SJSA1 (cell line): ENCODE results near the gene PAQR4. TPM values are rescaled to one million over a fixed set of nuclear protein-coding genes. Genes with fewer than 3 reads are reported as not detected.
"Not testable (repeated sequence)": the region's sequence is repeated elsewhere in the genome, so short reads cannot be mapped to it uniquely, and the experiment has no call there.

Source experiments
- DNase-seq, 2 experiments: peaks; one replicate each; pipeline ENCODE4 v3.0.0-alpha.2; 2015 to 2020; ENCODE audit warnings: low spot score in 2 of 2, low read depth in 1 of 2
- H3K27ac ChIP-seq: fragments of 250-450 bp; sonication (Bioruptor Pico); 2 replicates; pipeline ENCODE4 v1.5.1; 2020; ENCODE audit warnings: mild to moderate bottlenecking, moderate library complexity
- H3K27me3 ChIP-seq: fragments of 250-450 bp; sonication (Bioruptor Pico); replicated peaks from 2 replicates; pipeline ENCODE4 v1.5.1; 2020; ENCODE audit warnings: mild to moderate bottlenecking, moderate library complexity
- H3K36me3 ChIP-seq: fragments of 250-450 bp; sonication (Bioruptor Pico); 2 replicates; pipeline ENCODE4 v1.5.1; 2020; ENCODE audit warnings: mild to moderate bottlenecking
- H3K4me1 ChIP-seq: fragments of 250-450 bp; sonication (Bioruptor Pico); replicated peaks from 2 replicates; pipeline ENCODE4 v1.6.1; 2021; ENCODE audit warnings: mild to moderate bottlenecking
- H3K4me3 ChIP-seq: fragments of 250-450 bp; sonication (Bioruptor Pico); 2 replicates; pipeline ENCODE4 v1.5.1; 2020; ENCODE audit warnings: mild to moderate bottlenecking
- H3K9me3 ChIP-seq: fragments of 250-450 bp; sonication (Bioruptor Pico); replicated peaks from 2 replicates; pipeline ENCODE4 v1.5.1; 2020; ENCODE audit warnings: mild to moderate bottlenecking
- total RNA-seq: library from RNA; depleted of rRNA; stranded (reverse); fragments of >200 nt; shearing (Covaris generic); gene quantifications from 2 replicates; pipeline ENCODE4 v1.2.3, GENCODE V29; 2014; rRNA removed

PAQR4 gene
- 29.9 and 44.0 TPM in 2 replicates for total RNA-seq

GRCh38 chr16:2968738-2969544 lies at the start of gene PAQR4:
TSS of gene PAQR4 (plus strand) at chr16:2969348. CDS start at chr16:2969675, 327 bp downstream.
- Histone ChIP-seq H3K27me3 (peaks cover 16% of the 10 kb centered on the region), H3K9me3 (no peaks in the 10 kb centered on the region; the same call in 1 of the 2 replicates), H3K27ac (peak within 1 kb of the TSS; percentile 18), H3K36me3 (peaks cover 44% of the 10 kb centered on the region), H3K4me3 (peak within 1 kb of the TSS; percentile 86), H3K4me1 (peaks cover 37% of the 10 kb centered on the region)
- peak; percentile 88 to 96 for DNase-seq

- Histone ChIP-seq H3K4me1 (peaks cover 14% of the 10 kb centered on the region), H3K9me3 (no peaks in the 10 kb centered on the region), H3K4me3 (no peak overlapping the region), H3K27me3 (no peaks in the 10 kb centered on the region), H3K27ac (no peak overlapping the region), H3K36me3 (peaks cover 7% of the 10 kb centered on the region; the same call in 1 of the 2 replicates)
- DNase-seq, result peak in 1 of 2 experiments; percentile 68
Observed at GRCh38 chr16:2919511-2920255, 49.5 kb upstream of the PAQR4 start.

- Histone ChIP-seq H3K36me3 (no peaks in the 10 kb centered on the region), H3K4me3 (no peak overlapping the region), H3K27me3 (no peaks in the 10 kb centered on the region), H3K27ac (no peak overlapping the region), H3K9me3 (no peaks in the 10 kb centered on the region), H3K4me1 (peaks cover 13% of the 10 kb centered on the region)
- DNase-seq, result no peak
Observed at GRCh38 chr16:2923481-2923880, 45.7 kb upstream of the PAQR4 start.

DNA sequence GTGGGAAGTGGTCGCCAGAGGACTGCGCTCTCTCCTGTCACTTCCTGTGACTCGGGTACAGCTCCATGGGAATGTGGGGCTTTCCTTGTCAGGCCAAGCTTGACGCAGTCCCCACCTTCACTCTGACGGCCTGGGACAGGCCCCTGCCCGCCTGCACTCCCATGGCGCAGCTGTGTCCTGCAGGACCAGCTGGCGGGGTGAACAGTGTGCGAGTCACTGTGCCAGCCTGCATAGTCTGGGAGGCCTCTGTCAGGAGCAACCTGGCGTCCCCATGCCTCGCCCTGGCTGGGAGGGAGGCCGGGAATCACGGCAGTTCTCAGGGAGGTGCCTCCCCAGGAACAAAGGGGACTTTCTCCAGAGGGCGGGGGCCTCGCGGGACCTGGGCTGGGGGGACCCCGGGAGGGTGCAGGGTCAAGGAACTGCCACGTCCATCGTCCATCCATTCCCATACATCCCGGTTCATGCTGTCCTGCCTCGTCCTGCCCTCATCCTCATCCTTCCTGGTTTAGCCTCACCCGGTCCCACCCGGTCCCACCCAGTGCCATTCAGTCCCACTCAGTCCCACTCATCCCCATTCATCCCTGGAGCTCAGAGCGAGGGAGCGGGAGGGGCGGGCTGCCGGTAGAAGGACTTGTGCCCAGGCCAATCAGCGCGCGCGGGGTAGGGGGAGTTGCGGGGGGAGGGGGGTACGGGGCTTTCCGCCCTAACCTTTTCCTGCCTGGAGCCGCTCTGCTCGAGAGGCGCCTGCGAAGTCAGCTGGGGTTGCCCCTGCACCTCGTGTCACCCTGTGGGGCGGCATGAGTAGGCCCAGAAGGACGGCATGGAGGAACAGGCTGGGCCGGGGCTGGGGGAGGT lies 44.0 kb upstream of the PAQR4 start:
- H3K27me3 ChIP-seq, result no peaks in the 10 kb centered on the region
- no peaks in the 10 kb centered on the region for H3K9me3 ChIP-seq
- H3K4me3 ChIP-seq, result no peak overlapping the region
- H3K4me1 ChIP-seq, result peaks cover 6% of the 10 kb centered on the region
- no peak for DNase-seq
- 0 out of 2 replicates have a peak, but pooled peaks cover 4% of the 10 kb centered on the region for H3K36me3 ChIP-seq
- no peak overlapping the region for H3K27ac ChIP-seq

DNA sequence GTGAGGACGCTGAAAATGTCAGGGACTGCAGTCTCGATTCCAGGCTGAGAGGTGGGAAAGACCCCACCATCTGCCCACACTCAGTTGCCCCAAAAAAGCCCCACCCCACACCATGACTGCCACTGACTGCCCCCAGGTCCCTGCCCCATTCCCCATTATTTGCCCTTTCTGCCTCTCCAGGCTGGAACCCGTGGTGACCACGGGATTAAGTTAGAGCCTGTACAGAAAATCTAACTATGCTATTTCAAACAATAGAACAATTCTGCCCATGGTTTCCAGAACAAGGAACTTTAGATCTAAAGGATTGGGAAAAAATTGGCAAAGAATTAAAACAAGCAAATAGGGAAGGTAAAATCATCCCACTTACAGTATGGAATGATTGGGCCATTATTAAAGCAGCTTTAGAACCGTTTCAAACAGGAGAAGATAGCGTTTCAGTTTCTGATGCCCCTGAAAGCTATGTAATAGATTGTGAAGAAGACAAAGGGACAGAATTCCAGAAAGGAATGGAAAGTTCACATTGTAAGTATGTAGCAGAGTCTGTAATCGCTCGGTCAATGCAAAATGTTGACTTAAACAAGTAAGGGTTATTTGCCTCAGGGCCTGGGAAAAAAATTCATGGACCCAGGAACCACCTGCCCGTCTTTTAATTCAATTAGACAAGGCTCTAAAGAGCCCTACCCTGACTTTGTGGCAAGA lies 43.0 kb upstream of the PAQR4 start:
- Histone ChIP-seq H3K4me3 (no peak overlapping the region), H3K9me3 (no peaks in the 10 kb centered on the region), H3K36me3 (0 out of 2 replicates have a peak, but pooled peaks cover 6% of the 10 kb centered on the region), H3K27ac (no peak overlapping the region), H3K27me3 (no peaks in the 10 kb centered on the region), H3K4me1 (peaks cover 5% of the 10 kb centered on the region; the same call in 1 of the 2 replicates)
- DNase-seq, result no peak

- Histone ChIP-seq H3K36me3 (0 out of 2 replicates have a peak, but pooled peaks cover 6% of the 10 kb centered on the region), H3K4me3 (no peak overlapping the region), H3K4me1 (peaks cover 5% of the 10 kb centered on the region; the same call in 1 of the 2 replicates), H3K9me3 (no peaks in the 10 kb centered on the region), H3K27ac (no peak overlapping the region), H3K27me3 (no peaks in the 10 kb centered on the region)
- DNase-seq, result no peak
Observed at GRCh38 chr16:2926650-2926999, 42.5 kb upstream of the PAQR4 start.

DNA sequence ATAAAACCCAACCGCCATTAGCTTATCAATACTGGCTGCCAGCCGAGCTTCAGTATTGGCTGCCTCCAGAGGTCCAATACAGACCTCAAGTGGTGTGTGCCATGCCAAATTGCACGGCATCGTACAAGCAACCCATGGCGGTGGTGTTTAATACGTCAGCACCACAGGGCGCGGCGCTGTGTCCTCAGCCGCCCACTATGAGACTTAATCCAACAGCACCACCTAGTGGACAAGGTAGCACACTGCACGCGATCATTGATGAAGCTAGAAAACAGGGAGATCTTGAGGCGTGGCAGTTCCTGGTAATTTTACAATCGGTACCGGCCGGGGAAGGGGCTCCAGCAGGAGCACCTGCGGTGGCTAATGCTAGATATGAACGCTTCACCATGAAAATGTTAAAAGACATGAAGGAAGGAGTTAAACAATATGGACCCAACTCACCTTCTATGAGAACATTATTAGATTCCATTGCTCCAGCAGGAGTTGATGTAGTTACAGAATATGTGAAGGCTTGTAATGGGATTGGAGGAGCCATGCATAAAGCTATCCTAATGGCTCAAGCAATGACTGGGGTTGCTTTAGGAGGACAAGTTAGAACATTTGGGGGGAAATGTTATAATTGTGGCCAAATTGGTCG lies 42.0 kb upstream of the PAQR4 start:
- H3K27ac ChIP-seq, result no peak overlapping the region
- H3K36me3 ChIP-seq, result 0 out of 2 replicates have a peak, but pooled peaks cover 6% of the 10 kb centered on the region
- no peaks in the 10 kb centered on the region for H3K27me3 ChIP-seq
- H3K9me3 ChIP-seq, result no peaks in the 10 kb centered on the region
- H3K4me3 ChIP-seq, result no peak overlapping the region
- H3K4me1 ChIP-seq, result peaks cover 5% of the 10 kb centered on the region; the same call in 1 of the 2 replicates
- peak; percentile 83 to 86 for DNase-seq

DNA sequence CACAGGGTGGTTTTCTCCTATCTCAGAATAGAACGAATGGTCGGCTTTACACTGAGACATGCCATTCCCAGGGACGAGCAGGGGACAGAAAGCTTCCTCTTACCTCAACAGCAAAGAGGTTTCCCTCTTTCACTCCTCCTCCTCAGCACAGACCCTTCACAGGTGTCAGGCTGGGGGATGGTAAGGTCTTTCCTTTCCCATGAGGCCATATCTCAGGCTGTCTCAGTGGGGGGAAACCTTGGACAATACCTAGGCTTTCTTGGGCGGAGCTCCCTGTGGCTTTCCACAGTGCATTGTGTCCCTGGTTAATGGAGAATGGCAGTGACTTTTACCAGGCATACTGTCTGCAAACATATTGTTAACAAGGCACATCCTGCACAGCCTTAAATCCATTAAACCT lies 41.0 kb upstream of the PAQR4 start:
- H3K27ac ChIP-seq, DNase-seq, H3K27me3 ChIP-seq, H3K9me3 ChIP-seq, H3K4me3 ChIP-seq, H3K4me1 ChIP-seq, H3K36me3 ChIP-seq: not testable (repeated sequence)

GRCh38 chr16:2928796-2929195 lies 40.4 kb upstream of the PAQR4 start:
- no peak overlapping the region for H3K4me3 ChIP-seq
- H3K9me3 ChIP-seq, result no peaks in the 10 kb centered on the region
- H3K27ac ChIP-seq, result no peak overlapping the region
- H3K36me3 ChIP-seq, result 0 out of 2 replicates have a peak, but pooled peaks cover 6% of the 10 kb centered on the region
- no peak for DNase-seq
- no peaks in the 10 kb centered on the region for H3K27me3 ChIP-seq
- H3K4me1 ChIP-seq, result peaks cover 5% of the 10 kb centered on the region; the same call in 1 of the 2 replicates

- Histone ChIP-seq H3K27me3 (no peaks in the 10 kb centered on the region), H3K27ac (no peak overlapping the region), H3K4me1 (peaks cover 5% of the 10 kb centered on the region; the same call in 1 of the 2 replicates), H3K36me3 (peaks cover 6% of the 10 kb centered on the region; the same call in 1 of the 2 replicates), H3K9me3 (no peaks in the 10 kb centered on the region), H3K4me3 (no peak overlapping the region)
- DNase-seq, result no peak
Observed at GRCh38 chr16:2929693-2930092, 39.5 kb upstream of the PAQR4 start.

GRCh38 chr16:2930236-2930635 lies 38.9 kb upstream of the PAQR4 start:
- Histone ChIP-seq H3K27me3 (no peaks in the 10 kb centered on the region), H3K4me3 (no peak overlapping the region), H3K9me3 (no peaks in the 10 kb centered on the region), H3K27ac (no peak overlapping the region), H3K36me3 (peaks cover 6% of the 10 kb centered on the region; the same call in 1 of the 2 replicates), H3K4me1 (peaks cover 5% of the 10 kb centered on the region; the same call in 1 of the 2 replicates)
- no peak for DNase-seq

- H3K27ac ChIP-seq, result not testable (repeated sequence)
Observed at GRCh38 chr16:2931231-2931914, 37.8 kb upstream of the PAQR4 start.

More at GRCh38 chr16:2931231-2931914, 37.8 kb upstream of the PAQR4 start:
- H3K4me1 ChIP-seq, H3K27me3 ChIP-seq, H3K36me3 ChIP-seq, H3K9me3 ChIP-seq, H3K4me3 ChIP-seq, DNase-seq: not testable (repeated sequence)
